ENCODE results near the gene GPA33.

GPA33 gene, protein sequence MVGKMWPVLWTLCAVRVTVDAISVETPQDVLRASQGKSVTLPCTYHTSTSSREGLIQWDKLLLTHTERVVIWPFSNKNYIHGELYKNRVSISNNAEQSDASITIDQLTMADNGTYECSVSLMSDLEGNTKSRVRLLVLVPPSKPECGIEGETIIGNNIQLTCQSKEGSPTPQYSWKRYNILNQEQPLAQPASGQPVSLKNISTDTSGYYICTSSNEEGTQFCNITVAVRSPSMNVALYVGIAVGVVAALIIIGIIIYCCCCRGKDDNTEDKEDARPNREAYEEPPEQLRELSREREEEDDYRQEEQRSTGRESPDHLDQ

GRCh38 chr1:167090314-167090942 is at the start of gene GPA33:
Gene GPA33, minus strand, starts transcription at chr1:167090377. Its CDS starts 90 bp downstream, at chr1:167090287.
- DNase-seq: no peak

DNA sequence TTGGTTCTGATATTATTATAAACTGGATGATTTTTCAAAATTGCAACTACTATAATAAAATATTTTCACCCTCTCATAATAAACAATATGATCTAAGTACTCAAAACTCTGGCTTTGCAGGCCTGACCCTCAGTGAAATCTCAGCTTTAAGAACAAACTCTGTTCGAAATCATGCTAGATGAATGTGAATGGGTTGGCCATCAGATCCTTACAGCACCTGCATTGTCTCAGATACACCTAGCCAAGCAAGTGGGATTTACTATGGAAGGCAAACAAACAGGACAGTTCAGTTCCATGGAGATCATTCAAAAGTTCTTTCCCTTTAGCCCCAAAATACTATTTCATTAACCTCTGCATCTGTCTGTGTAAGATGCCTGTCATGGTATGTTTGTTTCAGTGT is 48.5 kb upstream of the GPA33 start:
- no peak for DNase-seq

- no peak for DNase-seq
Observed at GRCh38 chr1:167137793-167138510, 47.8 kb upstream of the GPA33 start.

- DNase-seq: no peak
Observed at GRCh38 chr1:167137332-167137781, 47.2 kb upstream of the GPA33 start.

- DNase-seq: no peak
Observed at GRCh38 chr1:167136806-167137205, 46.6 kb upstream of the GPA33 start.

GRCh38 chr1:167136191-167136614 is 46.0 kb upstream of the GPA33 start:
- DNase-seq: no peak

DNA sequence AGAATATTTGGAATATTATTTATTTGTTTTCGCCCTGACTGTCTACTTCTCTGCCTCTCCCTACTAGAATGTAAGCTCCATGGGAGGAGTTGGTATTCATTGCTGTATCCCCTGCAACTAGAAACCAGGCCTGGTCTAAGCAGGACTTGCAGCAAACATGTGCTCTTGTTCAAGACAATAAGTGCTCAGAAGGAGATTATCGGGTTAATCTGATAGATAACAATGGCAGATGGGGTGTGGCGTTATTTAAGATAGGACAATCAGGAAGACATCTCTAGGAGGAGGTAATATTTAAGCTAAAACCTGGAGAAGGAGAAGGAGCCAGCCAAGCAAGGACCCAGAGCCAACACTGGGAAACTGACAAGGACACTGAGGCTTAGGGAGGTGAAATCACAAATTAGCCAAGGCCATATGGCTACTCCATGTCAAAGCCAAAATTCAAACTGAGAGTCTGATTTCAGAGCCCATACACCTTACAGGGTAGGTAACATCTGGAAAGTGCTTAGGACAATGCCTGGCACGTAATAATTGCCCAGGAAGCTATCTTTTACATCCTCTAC is 45.2 kb upstream of the GPA33 start:
- DNase-seq: no peak

- no peak for DNase-seq
Observed at GRCh38 chr1:167132301-167133010, 42.3 kb upstream of the GPA33 start.

DNA sequence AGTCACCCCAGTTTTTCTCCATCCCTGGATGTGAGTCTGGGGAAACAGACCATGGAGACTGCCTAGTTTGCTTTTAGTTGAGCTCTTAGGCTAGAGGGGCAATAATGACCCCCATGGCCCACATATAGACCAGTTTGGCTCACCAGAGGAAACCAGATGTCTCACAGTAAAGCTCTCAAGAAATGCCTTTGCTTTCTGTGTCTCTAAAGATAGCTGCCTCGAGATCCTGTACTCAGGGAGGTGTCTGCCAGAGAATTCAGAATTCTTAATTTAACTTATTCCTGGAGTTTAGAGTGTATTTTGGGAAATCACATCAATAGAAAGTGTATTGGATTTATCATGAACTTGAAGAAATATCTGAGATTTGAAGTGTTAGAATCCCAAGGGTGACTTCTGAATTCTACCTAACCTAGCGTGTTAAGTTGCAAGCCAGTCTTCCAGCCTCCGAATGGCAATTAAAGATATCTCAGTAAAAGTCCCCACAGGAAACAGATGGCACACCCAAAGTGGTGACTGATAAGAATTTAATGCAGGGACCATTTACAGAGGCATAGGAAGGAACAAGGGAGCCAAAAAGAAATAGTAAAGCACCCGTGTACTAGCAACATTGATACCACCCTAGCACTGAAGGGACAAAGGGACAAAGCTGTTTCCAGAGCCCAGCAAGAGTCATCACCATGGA is 40.8 kb upstream of the GPA33 start:
- DNase-seq: no peak

DNA sequence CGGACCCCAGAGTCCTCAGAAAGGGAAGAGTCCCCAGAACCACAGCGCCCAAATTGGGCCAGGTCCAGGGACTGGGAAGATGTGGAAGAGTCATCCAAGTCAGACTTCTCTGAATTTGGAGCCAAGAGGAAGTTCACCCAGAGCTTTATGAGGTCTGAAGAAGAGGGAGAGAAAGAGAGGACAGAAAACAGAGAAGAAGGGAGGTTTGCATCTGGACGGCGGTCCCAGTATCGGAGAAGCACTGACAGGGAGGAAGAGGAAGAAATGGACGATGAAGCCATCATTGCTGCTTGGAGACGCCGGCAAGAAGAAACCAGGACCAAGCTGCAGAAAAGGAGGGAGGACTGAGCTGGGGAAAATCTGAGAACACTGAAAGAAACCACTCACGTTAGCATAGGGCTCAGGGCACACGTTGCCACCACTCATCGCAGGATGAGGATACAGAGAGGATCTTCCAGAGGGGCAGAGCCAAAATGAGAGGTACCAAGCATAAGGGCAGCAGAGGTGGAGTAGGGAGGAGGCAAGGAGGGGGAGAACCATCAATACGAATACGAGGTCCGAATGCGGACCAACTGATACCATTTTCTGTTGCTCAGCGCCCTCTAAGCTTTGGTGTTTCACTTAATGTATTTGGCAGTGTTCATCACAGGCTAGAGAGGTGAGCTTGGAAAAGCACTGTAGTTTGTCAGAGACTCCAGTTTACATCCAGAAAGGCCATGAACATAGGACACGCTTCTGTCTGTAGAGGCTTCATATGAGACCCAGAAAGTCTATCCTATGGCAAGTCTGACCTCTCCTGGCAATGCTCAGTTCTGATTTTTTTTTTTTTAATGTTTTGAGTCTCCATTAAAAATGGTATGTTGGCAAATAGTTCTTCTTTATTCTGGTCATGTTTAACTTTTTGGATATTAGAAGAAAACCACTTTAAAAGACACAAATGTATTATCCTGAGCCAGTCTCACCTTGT is 38.4 kb upstream of the GPA33 start:
- no peak for DNase-seq

- no peak for DNase-seq
Observed at GRCh38 chr1:167127661-167128060, 37.5 kb upstream of the GPA33 start.

GRCh38 chr1:167127236-167127635 is 37.1 kb upstream of the GPA33 start:
- no peak for DNase-seq

DNA sequence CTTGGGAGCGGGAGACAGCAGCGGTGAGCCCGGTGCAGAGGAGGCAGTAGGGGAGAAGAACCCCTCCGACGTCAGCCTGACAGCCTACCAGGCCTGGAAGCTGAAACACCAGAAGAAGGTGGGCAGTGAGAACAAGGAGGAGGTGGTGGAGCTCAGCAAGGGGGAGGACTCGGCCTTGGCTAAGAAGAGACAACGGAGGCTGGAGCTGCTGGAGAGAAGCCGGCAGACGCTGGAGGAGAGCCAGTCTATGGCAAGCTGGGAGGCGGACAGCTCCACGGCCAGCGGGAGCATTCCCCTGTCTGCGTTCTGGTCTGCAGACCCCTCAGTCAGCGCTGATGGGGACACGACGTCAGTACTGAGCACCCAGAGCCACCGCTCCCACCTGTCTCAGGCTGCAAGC is 36.6 kb upstream of the GPA33 start:
- DNase-seq: no peak

GRCh38 chr1:167126317-167126716 is 36.1 kb upstream of the GPA33 start:
- no peak for DNase-seq

- no peak for DNase-seq
Observed at GRCh38 chr1:167122568-167122967, 32.4 kb upstream of the GPA33 start.

DNA sequence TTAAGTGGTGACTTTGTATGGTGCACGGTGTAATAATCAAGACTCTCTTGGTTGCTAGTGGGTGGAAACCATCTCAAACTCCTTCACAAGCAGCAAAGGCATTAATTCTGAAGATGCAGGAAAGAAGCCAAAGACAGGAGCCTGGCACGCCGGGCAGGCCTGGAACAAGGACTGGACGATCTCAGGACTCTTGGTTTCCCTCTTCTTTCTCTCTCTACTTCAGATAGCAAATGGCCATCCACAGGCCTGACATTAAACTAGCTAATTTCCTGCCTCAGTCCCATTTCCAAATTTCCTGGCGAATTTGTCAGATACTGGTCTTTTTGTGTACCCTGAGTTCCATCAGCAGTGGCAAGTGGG is 31.9 kb upstream of the GPA33 start:
- no peak for DNase-seq

DNA sequence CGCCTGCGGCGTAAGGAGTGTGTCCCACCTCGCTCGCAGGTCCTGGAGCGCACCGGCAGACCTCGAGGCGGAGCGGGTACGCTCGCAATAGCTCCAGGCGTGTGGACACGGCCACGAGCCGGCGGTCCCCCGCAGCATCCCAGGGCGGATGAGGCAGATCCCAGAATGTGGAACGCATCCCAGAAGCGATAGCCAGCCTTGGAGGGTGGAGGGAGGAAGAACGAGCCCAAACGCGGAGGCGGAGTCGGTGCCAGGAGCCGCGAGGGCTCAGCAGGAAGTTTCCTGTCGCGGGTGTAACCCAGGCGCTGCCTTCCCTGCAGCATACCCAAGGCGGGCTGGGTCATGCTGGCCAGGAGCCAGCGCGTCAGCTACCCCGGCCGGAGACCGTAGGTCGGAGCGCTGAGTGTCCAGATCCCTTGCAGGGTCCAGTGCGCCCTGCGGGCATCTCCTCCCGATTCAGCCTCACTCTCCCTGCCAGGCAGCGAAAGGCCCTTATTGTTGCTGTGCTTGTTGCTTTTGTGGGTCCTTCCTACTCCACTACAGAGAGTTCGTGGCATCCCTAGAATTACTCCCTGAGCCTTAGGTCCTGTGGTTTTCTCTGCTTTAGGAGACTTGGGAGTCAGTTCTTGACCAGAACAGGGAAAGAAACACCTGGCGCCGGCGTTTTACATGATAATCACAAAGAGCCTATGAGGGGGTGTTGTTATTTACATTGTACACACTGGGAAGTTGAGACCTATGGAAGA is 31.4 kb upstream of the GPA33 start:
- peak; percentile 10 for DNase-seq

- peak; percentile 23 for DNase-seq
Observed at GRCh38 chr1:167120899-167121298, 30.7 kb upstream of the GPA33 start.

DNA sequence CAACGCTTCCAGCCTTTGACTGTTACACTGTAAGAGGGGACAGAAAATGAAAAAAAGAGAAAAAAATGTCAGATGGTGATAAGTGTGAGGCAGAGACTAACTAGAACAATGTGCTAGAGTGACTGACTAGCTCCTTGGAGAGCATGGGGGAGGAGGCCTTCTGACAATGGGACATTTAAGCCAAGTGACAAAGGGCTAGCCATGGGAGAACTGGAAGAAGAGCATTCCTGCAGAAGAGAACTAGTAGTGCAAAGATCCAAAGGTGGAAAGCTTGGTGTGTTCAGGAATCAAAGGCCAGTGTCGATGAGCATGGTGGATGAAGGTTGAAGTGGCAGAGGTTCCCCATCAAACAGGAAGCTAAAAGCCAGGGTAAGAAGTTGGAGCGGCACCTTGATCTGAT is 29.5 kb upstream of the GPA33 start:
- no peak for DNase-seq

DNA sequence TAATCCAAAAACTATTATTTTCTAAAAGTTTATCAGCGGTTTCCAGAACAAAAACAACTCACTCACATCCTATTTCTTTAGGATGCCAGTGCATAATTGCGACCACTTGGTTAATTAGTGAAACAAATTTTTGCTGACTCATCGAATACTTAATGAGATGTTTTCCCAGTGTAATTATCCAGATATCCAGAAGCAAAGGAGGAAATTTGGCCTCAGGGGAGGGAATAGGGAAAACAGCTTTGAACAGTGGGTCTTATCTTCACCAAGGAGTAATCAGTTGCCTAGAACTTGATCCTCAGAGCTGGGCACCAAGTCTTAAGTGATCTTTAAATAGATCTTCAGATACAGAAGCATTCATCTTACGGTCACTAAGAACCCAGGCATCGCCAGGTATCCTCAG is 28.0 kb upstream of the GPA33 start:
- no peak for DNase-seq
